Activated CD4-positive, alpha-beta T cell treated with anti-CD3 and anti-CD28 coated beads for 36 hours (primary cell): ENCODE data around the gene PARVG. TPM values are rescaled to one million over a fixed set of nuclear protein-coding genes. Genes with fewer than 3 reads are reported as not detected.

Experiments
- ATAC-seq: fragments of 200-7000 bp; cut with Tn5 transposase; one replicate; pipeline ENCODE4 v1.10.0; 2021; ENCODE audit warnings: mild to moderate bottlenecking, moderate library complexity
- CTCF ChIA-PET: fragments of 350-600 bp; sonication (Branson Sonifier 250); formaldehyde crosslinking; loops from one replicate; lab custom pipeline; 2021; ENCODE audit warnings: antibody characterized with exemption; lab: Charles Lee
- POLR2A ChIA-PET: fragments of 350-600 bp; sonication (Branson Sonifier 250); formaldehyde crosslinking; loops from one replicate; lab custom pipeline; 2021; ENCODE audit warnings: antibody characterized with exemption, inconsistent platforms; lab: Charles Lee
- DNase-seq: peaks from one replicate; pipeline ENCODE4 v3.0.0-alpha.2; 2020
- H3K27ac Mint-ChIP-seq: one replicate; pipeline ENCODE4 v1.8.0; 2021; ENCODE audit warnings: mixed read lengths
- H3K27me3 Mint-ChIP-seq: one replicate; pipeline ENCODE4 v1.8.0; 2021; ENCODE audit warnings: mixed read lengths
- H3K36me3 Mint-ChIP-seq: one replicate; pipeline ENCODE4 v1.8.0; 2021; ENCODE audit warnings: low read depth, mixed read lengths
- H3K4me1 Mint-ChIP-seq: one replicate; pipeline ENCODE4 v1.8.0; 2021; ENCODE audit warnings: mixed read lengths
- H3K4me3 Mint-ChIP-seq: one replicate; pipeline ENCODE4 v1.8.0; 2021; ENCODE audit warnings: mild to moderate bottlenecking, moderate library complexity, mixed read lengths
- H3K9me3 Mint-ChIP-seq: one replicate; pipeline ENCODE4 v1.8.0; 2021; ENCODE audit warnings: low read depth, mixed read lengths
- intact Hi-C, 2 experiments: fragments of 100-400 bp; cut with DNase I in 1 of 2; cut with micrococcal nuclease in 1 of 2; formaldehyde crosslinking; loops; one replicate each; pipeline versions ENCODE4 v1.14.2 to v1.15.1; 2022 to 2024; cut with DNase I, micrococcal nuclease
- total RNA-seq, 2 experiments: library from RNA; stranded (reverse); gene quantifications; one replicate each; pipeline ENCODE4 v1.2.3, GENCODE V29; 2021

Gene PARVG
- total RNA-seq, 2 experiments from 2014 or later: 61.7 to 74.3 TPM

DNA sequence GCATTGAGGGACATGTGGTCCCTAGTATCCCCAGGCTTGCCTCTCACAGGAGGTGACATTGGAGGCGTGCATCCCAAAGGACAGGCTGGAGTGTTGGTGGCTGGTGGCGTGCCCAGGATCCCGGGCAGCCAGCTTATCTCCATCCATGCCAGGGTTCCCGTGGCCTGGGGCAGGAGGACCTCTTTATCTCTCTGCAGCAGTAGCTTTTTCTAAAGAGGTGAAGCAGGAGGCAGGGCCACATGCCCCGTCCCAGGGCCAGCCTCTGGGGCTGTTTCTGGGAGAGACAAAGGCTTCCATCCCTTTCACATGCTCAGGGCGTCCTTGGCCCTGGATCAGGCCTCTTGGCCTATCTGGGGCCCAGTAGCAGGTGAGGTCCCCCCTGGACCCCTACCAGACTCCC, 19.7 kb downstream of the PARVG start:
- POLR2A ChIA-PET: no interaction called here

DNA sequence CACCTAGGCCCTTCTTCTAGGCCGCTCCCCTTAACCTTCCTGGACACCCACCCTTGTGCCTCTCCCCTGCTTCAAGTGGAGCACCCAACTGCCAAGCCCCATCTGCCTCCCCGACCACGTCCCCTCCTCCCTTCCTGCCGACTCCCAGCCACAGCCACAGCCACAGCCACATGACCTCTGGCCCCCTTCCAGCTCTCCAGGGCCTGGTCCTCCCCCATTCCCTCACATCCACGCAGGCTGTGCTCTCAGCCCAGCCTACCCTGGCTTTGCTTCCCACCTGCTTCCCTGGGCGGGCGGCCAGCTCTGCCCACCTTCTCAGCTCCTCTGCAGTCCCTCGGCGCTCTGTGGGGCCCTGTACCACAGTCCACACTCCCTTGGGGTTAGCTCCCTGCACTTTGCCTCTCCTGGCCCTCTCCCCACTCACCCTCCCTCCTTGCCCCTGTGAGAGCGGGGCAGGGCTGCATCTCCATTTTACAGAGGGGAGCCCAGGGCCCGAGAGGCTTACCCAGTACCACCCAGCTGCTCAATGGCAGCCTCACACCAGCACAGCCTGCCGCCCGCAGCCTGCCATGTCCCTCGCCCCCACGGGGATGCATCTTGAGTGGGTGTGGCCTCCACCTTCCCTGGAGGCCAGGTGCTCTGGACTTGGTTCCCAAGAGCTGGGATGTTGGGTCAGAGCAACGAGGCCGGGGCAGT, 20.3 kb downstream of the PARVG start:
- CTCF ChIA-PET: no interaction called here
- POLR2A ChIA-PET: no interaction called here
- Mint-ChIP-seq H3K4me1 (no peaks in the 10 kb centered on the region), H3K9me3 (no peaks in the 10 kb centered on the region), H3K4me3 (no peak overlapping the region), H3K27me3 (no peaks in the 10 kb centered on the region), H3K36me3 (peaks cover 23% of the 10 kb centered on the region), H3K27ac (no peak overlapping the region)
- no peak for ATAC-seq
- DNase-seq: no peak
- intact Hi-C loops: no loop called here

More for the DNA sequence above, 19.7 kb downstream of the PARVG start:
- Mint-ChIP-seq H3K9me3 (no peaks in the 10 kb centered on the region), H3K27ac (no peak overlapping the region), H3K4me3 (no peak overlapping the region), H3K4me1 (no peaks in the 10 kb centered on the region), H3K36me3 (peaks cover 20% of the 10 kb centered on the region), H3K27me3 (no peaks in the 10 kb centered on the region)
- DNase-seq (no peak), ATAC-seq (no peak)
- intact Hi-C loops: no loop called here
- CTCF ChIA-PET: no interaction called here

DNA sequence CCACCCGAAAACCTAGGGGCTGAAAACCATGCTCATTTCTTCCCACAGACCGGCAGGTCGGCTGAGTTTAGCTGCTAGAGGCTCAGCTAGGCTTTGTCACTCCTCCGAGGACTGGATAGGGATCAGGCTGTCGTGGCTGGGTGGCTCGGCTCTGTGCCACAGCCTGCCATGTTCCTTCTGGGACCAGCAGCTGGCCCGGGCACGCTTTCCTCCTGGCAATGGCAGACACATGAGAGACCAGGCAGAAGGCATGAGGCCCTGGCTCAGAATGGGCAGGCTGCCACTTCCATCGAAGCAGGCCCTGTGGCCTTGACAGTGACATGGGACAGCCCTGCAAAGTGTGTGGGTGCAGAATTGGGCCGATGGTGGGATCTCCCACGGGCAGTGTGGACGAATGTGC, 20.9 kb downstream of the PARVG start:
- intact Hi-C loops: no loop called here
- CTCF ChIA-PET: no interaction called here
- POLR2A ChIA-PET: no interaction called here
- Mint-ChIP-seq H3K4me1 (no peaks in the 10 kb centered on the region), H3K36me3 (peaks cover 23% of the 10 kb centered on the region), H3K27me3 (no peaks in the 10 kb centered on the region), H3K27ac (no peak overlapping the region), H3K4me3 (no peak overlapping the region), H3K9me3 (no peaks in the 10 kb centered on the region)
- no peak for DNase-seq
- ATAC-seq: no peak

DNA sequence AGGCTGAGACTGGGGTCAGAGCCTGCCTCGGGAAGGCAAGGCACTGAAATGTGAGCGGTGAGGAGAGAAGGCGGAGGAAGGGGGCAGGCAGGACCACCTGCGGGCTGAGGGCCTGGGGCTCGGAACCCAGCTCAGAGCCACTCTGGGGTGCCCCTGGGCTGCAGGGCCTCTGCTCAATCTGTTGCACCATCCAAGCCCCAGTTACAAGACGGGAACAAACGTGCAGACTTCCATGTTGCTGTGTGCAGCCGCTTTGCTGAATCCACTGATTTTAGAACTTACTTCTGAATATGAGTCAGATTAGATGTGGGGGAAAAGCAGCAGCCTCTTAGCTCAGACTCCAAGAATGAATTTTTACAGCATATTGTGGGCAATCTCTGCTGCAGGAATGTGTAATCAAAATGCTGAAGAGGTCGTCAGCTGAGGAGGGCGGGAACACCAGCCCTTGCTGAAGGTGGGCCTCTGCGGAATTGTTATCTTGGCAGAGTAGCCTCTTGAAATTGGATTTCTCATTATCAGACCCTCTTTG, 21.6 kb downstream of the PARVG start:
- intact Hi-C loops: no loop called here
- Mint-ChIP-seq H3K27me3 (no peaks in the 10 kb centered on the region), H3K4me1 (no peaks in the 10 kb centered on the region), H3K4me3 (no peak overlapping the region), H3K9me3 (no peaks in the 10 kb centered on the region), H3K27ac (no peak overlapping the region), H3K36me3 (peaks cover 23% of the 10 kb centered on the region)
- no peak for DNase-seq
- ChIA-PET CTCF (no interaction called here), POLR2A (no interaction called here)
- ATAC-seq: no peak

DNA sequence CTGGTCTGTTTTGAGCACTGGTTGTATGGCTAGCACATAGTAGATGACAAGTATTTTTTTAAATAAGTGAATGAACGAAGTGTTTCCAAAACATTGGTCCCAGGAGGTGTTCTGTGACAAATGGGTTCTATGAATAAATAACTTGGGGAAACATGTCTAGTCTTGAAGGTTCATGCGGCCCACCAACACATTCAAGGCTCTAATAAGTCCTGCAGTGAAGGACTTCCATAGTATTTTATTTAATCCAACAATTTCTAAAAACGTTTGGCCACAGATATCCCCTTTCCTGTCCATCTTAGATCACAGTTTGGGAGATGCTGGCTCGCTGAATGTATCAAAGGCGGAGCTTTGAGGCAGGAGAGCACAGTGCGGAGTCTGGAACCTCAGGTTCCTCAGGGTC, 22.5 kb downstream of the PARVG start:
- H3K27ac Mint-ChIP-seq: no peak overlapping the region
- H3K36me3 Mint-ChIP-seq: peaks cover 24% of the 10 kb centered on the region
- POLR2A ChIA-PET: no interaction called here
- no peak for DNase-seq
- H3K9me3 Mint-ChIP-seq: no peaks in the 10 kb centered on the region
- H3K4me3 Mint-ChIP-seq: no peak overlapping the region
- CTCF ChIA-PET: no interaction called here
- H3K4me1 Mint-ChIP-seq: no peaks in the 10 kb centered on the region
- intact Hi-C loops: no loop called here
- no peak for ATAC-seq
- H3K27me3 Mint-ChIP-seq: no peaks in the 10 kb centered on the region

DNA sequence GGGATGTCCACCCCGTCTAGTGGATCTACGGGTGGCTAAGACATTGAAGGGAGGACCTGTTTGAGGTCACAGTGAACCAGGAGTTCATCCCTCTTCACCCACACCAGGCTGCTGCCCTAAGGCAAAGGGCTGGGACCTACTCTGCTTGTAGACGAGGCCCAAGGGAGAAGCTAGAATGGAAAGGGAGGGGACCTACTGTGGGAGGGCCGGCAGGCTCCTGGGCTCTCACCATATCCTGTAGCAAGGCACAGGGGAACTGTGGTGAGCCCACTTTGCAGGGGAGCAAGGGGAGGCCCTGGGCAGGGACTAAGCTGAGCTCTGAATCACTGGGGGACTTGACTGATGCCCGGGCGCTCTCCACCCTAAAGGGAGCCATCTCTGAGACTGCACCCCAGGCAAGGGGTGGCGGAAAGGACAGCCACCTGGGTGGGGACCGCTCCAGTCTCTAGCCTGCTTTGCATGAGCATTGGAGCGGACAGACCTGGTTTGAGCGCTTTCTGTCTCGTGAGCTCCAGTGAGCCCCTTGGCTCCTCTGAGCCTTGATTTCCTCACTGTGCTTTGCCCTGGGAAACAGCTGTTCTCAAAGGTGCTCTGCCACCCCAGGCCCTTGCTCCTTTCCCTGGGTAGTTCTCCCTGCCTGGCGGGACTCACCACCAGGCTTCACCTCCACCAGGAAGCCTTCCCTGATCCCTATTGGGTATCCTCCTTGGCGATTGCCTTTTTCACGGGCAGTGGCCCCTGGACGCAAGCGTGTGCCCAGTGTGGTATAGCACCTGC, 24.2 kb downstream of the PARVG start:
- H3K4me1 Mint-ChIP-seq: no peaks in the 10 kb centered on the region
- H3K9me3 Mint-ChIP-seq: peaks cover 9% of the 10 kb centered on the region
- H3K4me3 Mint-ChIP-seq: no peak overlapping the region
- CTCF ChIA-PET: no interaction called here
- DNase-seq: no peak
- POLR2A ChIA-PET: no interaction called here
- ATAC-seq: no peak
- intact Hi-C loops: no loop called here
- no peak overlapping the region for H3K27ac Mint-ChIP-seq
- H3K36me3 Mint-ChIP-seq: peaks cover 22% of the 10 kb centered on the region
- no peaks in the 10 kb centered on the region for H3K27me3 Mint-ChIP-seq

DNA sequence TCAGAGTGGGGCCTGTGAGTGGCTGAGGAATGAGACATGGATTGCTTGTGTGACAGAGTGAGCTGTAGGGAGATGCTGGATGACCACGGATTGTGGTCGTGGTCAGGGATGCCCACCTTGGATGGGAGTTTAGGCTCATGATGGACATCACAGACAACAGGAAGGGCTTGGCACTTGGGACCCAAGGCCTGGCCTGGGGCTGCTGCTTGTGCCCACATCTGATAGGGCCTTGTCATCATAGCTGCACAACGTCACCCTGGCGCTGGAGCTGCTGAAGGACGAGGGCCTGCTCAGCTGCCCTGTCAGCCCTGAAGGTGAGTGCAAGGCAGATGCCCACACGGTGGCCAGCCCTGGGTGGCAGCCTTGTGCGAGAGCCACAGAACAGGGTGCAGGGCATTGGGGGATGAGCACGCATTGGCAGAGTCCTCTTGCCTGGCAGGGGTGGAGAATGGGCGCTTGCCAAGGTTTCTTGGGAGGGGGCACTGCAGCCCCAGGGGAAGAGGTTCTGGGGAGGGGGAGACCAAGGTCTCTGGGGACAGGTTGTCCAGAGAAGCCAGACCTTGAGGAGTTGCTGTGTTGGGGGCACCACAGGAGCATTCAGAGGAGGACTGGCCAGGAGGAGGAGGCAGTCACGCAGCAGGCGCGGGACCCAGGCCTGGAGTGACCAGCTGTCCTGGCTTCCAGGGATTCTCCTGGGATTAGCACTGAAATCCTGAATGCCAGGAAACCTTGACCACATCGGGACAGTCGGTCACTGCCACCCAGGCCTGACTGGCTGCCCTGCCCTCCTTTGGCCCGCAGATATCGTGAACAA, 25.0 kb downstream of the PARVG start:
- Mint-ChIP-seq H3K4me1 (no peaks in the 10 kb centered on the region), H3K27me3 (no peaks in the 10 kb centered on the region), H3K27ac (no peak overlapping the region), H3K9me3 (peaks cover 12% of the 10 kb centered on the region), H3K4me3 (no peak overlapping the region), H3K36me3 (peaks cover 24% of the 10 kb centered on the region)
- no peak for DNase-seq
- POLR2A ChIA-PET: no interaction called here
- intact Hi-C loops: no loop called here
- ATAC-seq: no peak
- CTCF ChIA-PET: no interaction called here

DNA sequence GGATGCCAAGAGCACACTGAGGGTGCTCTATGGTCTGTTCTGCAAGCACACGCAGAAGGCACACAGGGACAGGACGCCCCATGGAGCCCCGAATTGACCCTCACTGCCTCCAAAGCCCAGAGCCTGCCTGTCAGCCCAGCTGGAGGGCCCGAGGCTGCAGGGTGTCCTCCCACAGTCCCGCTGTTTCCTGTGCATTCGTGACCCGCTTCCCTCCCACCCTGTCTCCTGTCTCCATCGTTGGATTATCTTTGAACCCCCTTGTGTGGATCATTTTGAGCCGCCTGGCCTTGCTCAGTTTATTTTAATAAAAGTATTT, 25.6 kb downstream of the PARVG start:
- intact Hi-C loops: no loop called here

DNA sequence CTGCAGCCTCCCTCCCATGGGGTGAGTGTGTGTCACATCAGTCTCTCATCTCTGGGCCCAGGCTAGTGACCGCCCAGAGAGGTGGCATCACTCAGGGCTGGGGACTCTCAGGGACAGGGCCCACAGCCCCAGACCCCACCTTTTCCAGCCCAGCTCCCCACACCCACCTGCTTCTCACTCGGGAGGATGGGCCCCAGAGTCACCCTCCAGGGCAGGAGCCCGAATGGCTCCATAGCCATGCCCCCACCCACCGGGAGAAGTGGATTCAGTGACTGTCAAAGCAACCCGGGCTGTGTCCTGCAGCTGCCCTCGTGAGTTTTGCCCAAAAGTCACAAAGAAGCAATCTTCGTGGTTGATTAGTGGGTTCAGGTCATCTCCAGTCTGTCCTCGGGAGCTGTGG, 26.0 kb downstream of the PARVG start:
- Mint-ChIP-seq H3K27me3 (no peaks in the 10 kb centered on the region), H3K36me3 (peaks cover 24% of the 10 kb centered on the region), H3K9me3 (peaks cover 12% of the 10 kb centered on the region), H3K4me3 (no peak overlapping the region), H3K4me1 (no peaks in the 10 kb centered on the region), H3K27ac (no peak overlapping the region)
- intact Hi-C loops: no loop called here
- no peak for ATAC-seq
- no peak for DNase-seq
- CTCF ChIA-PET: no interaction called here
- POLR2A ChIA-PET: no interaction called here

More for the DNA sequence above, 25.6 kb downstream of the PARVG start:
- POLR2A ChIA-PET: no interaction called here
- ATAC-seq (no peak), DNase-seq (no peak)
- H3K9me3 Mint-ChIP-seq: peaks cover 12% of the 10 kb centered on the region
- H3K36me3 Mint-ChIP-seq: peaks cover 24% of the 10 kb centered on the region
- H3K4me3 Mint-ChIP-seq: no peak overlapping the region
- no peaks in the 10 kb centered on the region for H3K27me3 Mint-ChIP-seq
- CTCF ChIA-PET: no interaction called here
- H3K27ac Mint-ChIP-seq: no peak overlapping the region
- H3K4me1 Mint-ChIP-seq: no peaks in the 10 kb centered on the region

DNA sequence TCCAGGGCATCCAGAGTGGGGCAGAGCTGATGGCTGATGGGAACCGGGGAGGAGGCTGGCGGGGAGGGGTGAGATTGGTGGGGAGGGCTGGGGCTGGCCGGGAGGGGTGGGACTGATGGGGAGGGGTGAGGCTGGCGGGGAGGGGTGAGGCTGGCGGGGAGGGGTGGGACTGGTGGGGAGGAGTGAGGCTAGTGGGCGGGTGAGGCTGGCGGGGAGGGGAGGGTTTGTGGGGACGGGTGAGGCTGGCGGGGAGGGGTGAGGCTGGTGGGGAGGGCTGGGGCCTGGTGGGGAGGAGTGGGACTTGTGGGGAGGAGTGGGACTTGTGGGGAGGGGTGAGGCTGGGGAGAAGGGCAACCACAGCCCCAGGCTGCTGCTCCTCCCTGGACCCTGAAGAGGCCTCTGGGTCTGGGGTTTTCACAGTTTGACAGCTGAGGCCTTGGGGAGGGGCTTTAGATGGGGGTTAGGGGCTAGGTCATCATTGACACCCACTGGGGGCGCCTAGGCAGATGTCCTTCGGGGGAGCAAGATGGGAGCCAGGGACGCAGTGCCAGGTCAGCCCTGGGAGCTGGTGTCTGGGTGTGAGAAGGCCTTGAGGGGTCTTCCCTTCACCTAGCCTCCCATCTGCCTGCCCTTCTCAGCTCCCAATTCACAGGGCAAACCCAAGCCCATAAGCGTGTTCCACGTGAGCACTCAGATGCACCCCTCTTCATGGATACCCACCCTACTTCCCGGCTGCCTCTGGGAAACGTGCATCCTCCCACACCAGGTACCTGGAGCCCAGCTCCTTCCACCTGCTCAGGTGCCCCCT, 26.7 kb downstream of the PARVG start:
- intact Hi-C loops: no loop called here
- ATAC-seq: no peak
- Mint-ChIP-seq H3K4me1 (no peaks in the 10 kb centered on the region), H3K4me3 (no peak overlapping the region), H3K36me3 (peaks cover 24% of the 10 kb centered on the region), H3K27ac (no peak overlapping the region), H3K9me3 (peaks cover 12% of the 10 kb centered on the region), H3K27me3 (no peaks in the 10 kb centered on the region)
- ChIA-PET POLR2A (no interaction called here), CTCF (no interaction called here)
- no peak for DNase-seq

DNA sequence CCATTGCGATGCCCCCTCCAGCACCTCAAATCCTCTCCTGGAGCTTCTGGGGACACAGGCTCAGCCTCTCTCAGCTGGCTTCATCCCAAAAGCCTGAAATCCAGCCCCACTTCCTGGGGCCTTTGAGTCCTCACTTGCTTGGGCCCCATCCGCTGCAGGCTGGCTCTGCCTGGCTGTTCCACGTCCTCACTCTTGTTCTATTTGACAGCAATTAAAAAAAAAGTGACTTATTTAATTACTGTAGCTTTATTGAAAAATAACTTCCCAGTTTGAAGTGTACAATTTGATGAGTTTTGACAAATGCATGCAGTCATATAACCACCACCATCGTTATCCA, 27.2 kb downstream of the PARVG start:
- intact Hi-C loops: no loop called here
- CTCF ChIA-PET: no interaction called here
- no peak for ATAC-seq
- Mint-ChIP-seq H3K9me3 (peaks cover 12% of the 10 kb centered on the region), H3K27me3 (no peaks in the 10 kb centered on the region), H3K4me3 (no peak overlapping the region), H3K27ac (no peak overlapping the region), H3K4me1 (no peaks in the 10 kb centered on the region), H3K36me3 (peaks cover 18% of the 10 kb centered on the region)
- no peak for DNase-seq
- POLR2A ChIA-PET: no interaction called here
